Measurements from ENCODE around the gene MAPK13. TPM values are rescaled to one million over a fixed set of nuclear protein-coding genes. Genes with fewer than 3 reads are reported as not detected.
A peak's percentile ranks its signal among the peaks of the same experiment; 100 is the strongest.
"Not testable (repeated sequence)": the region's sequence is repeated elsewhere in the genome, so short reads cannot be mapped to it uniquely, and the experiment has no call there.

The MAPK13 gene
- polyA plus RNA-seq (2012; ENCODE audit: missing spikeins) = 5.4 TPM

DNA sequence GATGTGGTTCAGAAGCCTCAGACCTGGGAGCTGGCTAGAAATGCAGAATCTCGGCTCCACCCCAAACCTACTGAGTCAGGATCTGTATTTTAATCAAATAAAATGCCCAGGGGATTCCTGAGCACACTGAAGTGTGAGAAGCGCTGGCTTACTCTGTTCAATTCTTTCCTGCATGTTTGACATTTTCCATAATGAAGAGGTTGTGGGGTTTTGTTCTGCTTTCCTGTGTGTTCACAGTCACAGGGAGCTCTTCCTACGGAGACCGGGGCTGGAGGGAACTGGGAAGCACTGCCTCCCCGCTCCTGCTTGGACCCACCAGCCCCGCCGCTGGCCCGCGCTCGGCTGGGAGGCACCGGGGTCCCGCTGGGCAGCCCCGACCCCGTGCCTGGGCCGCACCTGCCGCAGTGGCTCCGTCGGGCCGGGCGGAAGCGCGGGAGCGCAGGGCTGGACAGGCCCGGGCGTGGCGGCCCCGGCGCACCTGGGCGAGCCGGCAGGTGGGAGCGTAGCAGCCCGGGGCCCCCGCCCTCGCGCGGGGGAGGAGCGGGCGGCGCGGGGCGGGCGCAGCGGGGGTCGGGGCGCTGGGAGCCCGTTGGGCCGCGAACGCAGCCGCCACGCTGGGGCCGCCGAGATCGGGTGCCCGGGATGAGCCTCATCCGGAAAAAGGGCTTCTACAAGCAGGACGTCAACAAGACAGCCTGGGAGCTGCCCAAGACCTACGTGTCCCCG, at the start of gene MAPK13:
MAPK13 (plus strand) TSS at position 573 of the 726 bp plus-strand sequence; CDS start at position 643, 70 bp downstream.
- DNase-seq (ENCODE audit: insufficient read length) = peak; percentile 49
- FAIRE-seq = no peak
- TF ChIP-seq POLR2A (IDR thresholded peaks at IDR 0.05; ENCODE audit: low read depth, low read length) = no peak
- TF ChIP-seq POLR2AphosphoS5 (IDR thresholded peaks at IDR 0.05; ENCODE audit: low read depth, low read length) = no peak
- TF ChIP-seq TAF1 (IDR thresholded peaks at IDR 0.05; ENCODE audit: borderline replicate concordance, low read depth, low read length) = no peak

GRCh38 chr6:36082318-36082717, 48.0 kb upstream of the MAPK13 start:
- DNase-seq (ENCODE audit: insufficient read length) (no peak), FAIRE-seq (peak; percentile 73)
- TF ChIP-seq TAF1 (IDR thresholded peaks at IDR 0.05; ENCODE audit: borderline replicate concordance, low read depth, low read length) (no peak), POLR2AphosphoS5 (IDR thresholded peaks at IDR 0.05; ENCODE audit: low read depth, low read length) (no peak), POLR2A (IDR thresholded peaks at IDR 0.05; ENCODE audit: low read depth, low read length) (no peak)

GRCh38 chr6:36083446-36083845, 46.9 kb upstream of the MAPK13 start:
- DNase-seq (ENCODE audit: insufficient read length) = no peak
- no peak for FAIRE-seq
- TF ChIP-seq TAF1 (IDR thresholded peaks at IDR 0.05; ENCODE audit: borderline replicate concordance, low read depth, low read length) (no peak), POLR2AphosphoS5 (IDR thresholded peaks at IDR 0.05; ENCODE audit: low read depth, low read length) (no peak), POLR2A (IDR thresholded peaks at IDR 0.05; ENCODE audit: low read depth, low read length) (no peak)

- FAIRE-seq; DNase-seq (ENCODE audit: insufficient read length): not testable (repeated sequence)
Measured at GRCh38 chr6:36088204-36088603, 42.1 kb upstream of the MAPK13 start.

- no peak for DNase-seq (ENCODE audit: insufficient read length)
- FAIRE-seq = no peak
- no peak for TF ChIP-seq TAF1 (IDR thresholded peaks at IDR 0.05; ENCODE audit: borderline replicate concordance, low read depth, low read length)
- no peak for TF ChIP-seq POLR2AphosphoS5 (IDR thresholded peaks at IDR 0.05; ENCODE audit: low read depth, low read length)
- TF ChIP-seq POLR2A (IDR thresholded peaks at IDR 0.05; ENCODE audit: low read depth, low read length) = no peak
Measured at GRCh38 chr6:36089048-36089447, 41.3 kb upstream of the MAPK13 start.

DNA sequence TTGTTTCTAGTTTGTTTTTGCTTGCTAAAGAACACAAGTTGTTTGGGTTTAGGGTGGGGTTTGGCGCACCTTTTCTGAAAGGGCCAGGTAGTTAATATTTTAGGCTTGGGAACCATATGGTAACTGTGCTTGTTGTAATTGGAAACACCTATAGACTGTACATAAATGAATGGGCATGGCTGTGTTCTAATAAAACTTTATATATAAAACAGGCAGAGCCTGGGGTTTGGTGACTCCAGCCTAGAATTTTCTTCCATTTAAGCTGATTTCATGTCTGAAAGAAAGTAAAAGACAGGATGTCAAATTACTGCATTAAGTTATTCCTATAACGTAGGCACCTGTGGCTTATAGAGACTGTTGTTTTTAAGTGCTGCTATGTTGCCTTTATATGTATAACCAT, 36.1 kb upstream of the MAPK13 start:
- no peak for FAIRE-seq
- no peak for TF ChIP-seq TAF1 (IDR thresholded peaks at IDR 0.05; ENCODE audit: borderline replicate concordance, low read depth, low read length)
- no peak for TF ChIP-seq POLR2A (IDR thresholded peaks at IDR 0.05; ENCODE audit: low read depth, low read length)
- TF ChIP-seq POLR2AphosphoS5 (IDR thresholded peaks at IDR 0.05; ENCODE audit: low read depth, low read length) = no peak
- no peak for DNase-seq (ENCODE audit: insufficient read length)

GRCh38 chr6:36094753-36095496, 35.4 kb upstream of the MAPK13 start:
- DNase-seq (ENCODE audit: insufficient read length) (peak; percentile 27), FAIRE-seq (peak; percentile 77)
- TF ChIP-seq POLR2AphosphoS5 (IDR thresholded peaks at IDR 0.05; ENCODE audit: low read depth, low read length) (no peak), TAF1 (IDR thresholded peaks at IDR 0.05; ENCODE audit: borderline replicate concordance, low read depth, low read length) (no peak), POLR2A (IDR thresholded peaks at IDR 0.05; ENCODE audit: low read depth, low read length) (no peak)

GRCh38 chr6:36095497-36096391, 34.6 kb upstream of the MAPK13 start:
- TF ChIP-seq TAF1 (IDR thresholded peaks at IDR 0.05; ENCODE audit: borderline replicate concordance, low read depth, low read length) (no peak), POLR2A (IDR thresholded peaks at IDR 0.05; ENCODE audit: low read depth, low read length) (no peak), POLR2AphosphoS5 (IDR thresholded peaks at IDR 0.05; ENCODE audit: low read depth, low read length) (no peak)
- FAIRE-seq (no peak), DNase-seq (ENCODE audit: insufficient read length) (no peak)

DNA sequence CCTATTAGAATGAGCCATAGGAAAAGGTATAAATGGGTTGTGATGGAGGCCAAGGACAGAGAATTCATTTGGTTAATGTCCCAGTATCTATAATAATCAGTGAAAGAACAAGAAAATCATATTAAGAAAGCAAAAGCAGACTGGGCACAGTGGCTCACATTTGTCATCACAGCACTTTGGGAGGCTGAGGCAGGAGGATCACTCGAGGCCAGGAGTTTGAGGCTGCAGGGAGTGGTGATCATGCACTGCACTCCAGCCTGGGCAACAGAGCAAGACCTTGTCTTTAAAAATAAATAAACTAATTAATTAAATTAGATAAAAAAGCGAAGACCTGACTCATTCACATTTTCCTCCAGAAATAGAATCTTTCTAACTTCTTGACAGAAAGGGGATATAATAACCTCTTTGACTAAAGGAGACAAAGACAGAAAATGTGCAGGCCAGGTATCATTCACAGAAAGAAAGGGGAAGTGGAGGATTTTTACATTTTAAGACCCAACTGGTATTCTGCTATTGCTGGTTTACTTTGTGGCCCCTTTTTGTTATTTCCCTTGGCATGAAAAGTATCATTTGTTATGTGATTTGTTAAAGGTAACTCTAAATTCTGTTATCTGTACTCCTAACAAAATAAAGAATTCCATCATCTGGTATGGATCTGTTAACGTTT, 31.9 kb upstream of the MAPK13 start:
- TF ChIP-seq POLR2A (IDR thresholded peaks at IDR 0.05; ENCODE audit: low read depth, low read length) (no peak), POLR2AphosphoS5 (IDR thresholded peaks at IDR 0.05; ENCODE audit: low read depth, low read length) (no peak), TAF1 (IDR thresholded peaks at IDR 0.05; ENCODE audit: borderline replicate concordance, low read depth, low read length) (no peak)
- FAIRE-seq (no peak), DNase-seq (ENCODE audit: insufficient read length) (no peak)

- no peak for DNase-seq (ENCODE audit: insufficient read length)
- FAIRE-seq = no peak
- TF ChIP-seq POLR2AphosphoS5 (IDR thresholded peaks at IDR 0.05; ENCODE audit: low read depth, low read length) = no peak
- TF ChIP-seq POLR2A (IDR thresholded peaks at IDR 0.05; ENCODE audit: low read depth, low read length) = no peak
- TF ChIP-seq TAF1 (IDR thresholded peaks at IDR 0.05; ENCODE audit: borderline replicate concordance, low read depth, low read length) = no peak
Measured at GRCh38 chr6:36098920-36099647, 31.2 kb upstream of the MAPK13 start.

Data from GM12892 (cell line).